SK-N-SH (cell line): Measurements from ENCODE around the gene MAEA.

Source experiments
- CTCF ChIP-seq: fragments of 200-600 bp; sonication (generic); IDR thresholded peaks from 2 replicates; pipeline ENCODE4 v1.6.1; 2017; ENCODE audit warnings: antibody characterized with exemption, mild to moderate bottlenecking, moderate library complexity
- REST ChIP-seq: IDR thresholded peaks from 2 replicates; pipeline ENCODE4 v1.6.1; 2012; ENCODE audit warnings: mild to moderate bottlenecking, low read depth, low read length, moderate library complexity
- RFX5 ChIP-seq: IDR thresholded peaks from 2 replicates; pipeline ENCODE4 v1.6.1; 2012; ENCODE audit warnings: mild to moderate bottlenecking, improper control_type of control experiment, low read length

DNA sequence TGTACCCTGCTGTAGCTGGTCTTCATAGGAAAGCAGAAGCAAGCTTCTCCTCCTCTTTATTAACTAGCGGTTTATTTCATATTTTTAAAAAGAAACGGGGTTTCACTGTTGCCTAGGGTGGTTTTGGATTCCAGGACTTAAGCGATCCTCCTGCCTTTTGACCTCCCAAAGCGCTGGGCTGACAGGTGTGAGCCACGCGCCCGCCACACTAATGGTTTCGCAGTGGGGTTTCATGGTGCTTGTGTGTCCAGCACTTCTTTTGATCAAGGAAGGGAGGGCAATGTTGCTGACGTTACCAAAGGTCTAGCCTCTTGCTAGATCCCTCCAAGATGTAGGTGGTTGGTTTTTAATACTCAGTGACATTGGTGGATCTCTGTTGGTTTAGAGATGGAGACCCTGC lies 1.4 kb downstream of the MAEA start:
- TF ChIP-seq RFX5 (no peak), REST (no peak), CTCF (no peak)
